ENCODE data around the gene CCRL2.
"Not testable (repeated sequence)": the region's sequence is repeated elsewhere in the genome, so short reads cannot be mapped to it uniquely, and the experiment has no call there.

CCRL2 gene

GRCh38 chr3:46431905-46432304 lies 24.8 kb downstream of the CCRL2 start:
- not testable (repeated sequence) for DNase-seq

GRCh38 chr3:46433118-46433517 lies 26.1 kb downstream of the CCRL2 start:
- not testable (repeated sequence) for DNase-seq

DNA sequence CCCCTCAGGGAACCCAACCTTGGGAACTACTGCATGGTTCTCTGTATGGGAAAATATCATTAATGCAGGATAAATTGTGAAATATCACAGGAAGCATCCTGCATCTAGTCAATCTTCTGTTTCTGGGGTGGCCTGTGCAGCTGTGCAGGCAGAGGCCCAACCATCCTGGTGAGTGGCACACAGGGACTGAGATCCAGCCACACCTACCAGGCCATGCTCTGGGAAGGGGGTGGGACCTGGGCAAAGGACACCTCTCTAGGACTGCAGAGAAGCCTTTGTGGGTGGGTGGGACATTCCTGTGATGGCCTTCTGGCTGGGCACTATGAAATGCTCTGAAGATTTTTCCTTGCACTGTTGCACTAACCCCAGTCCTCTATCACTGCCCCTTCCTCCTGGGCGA lies 26.8 kb downstream of the CCRL2 start:
- no peak for DNase-seq

GRCh38 chr3:46435081-46435726 lies 28.1 kb downstream of the CCRL2 start:
- no peak for DNase-seq

DNA sequence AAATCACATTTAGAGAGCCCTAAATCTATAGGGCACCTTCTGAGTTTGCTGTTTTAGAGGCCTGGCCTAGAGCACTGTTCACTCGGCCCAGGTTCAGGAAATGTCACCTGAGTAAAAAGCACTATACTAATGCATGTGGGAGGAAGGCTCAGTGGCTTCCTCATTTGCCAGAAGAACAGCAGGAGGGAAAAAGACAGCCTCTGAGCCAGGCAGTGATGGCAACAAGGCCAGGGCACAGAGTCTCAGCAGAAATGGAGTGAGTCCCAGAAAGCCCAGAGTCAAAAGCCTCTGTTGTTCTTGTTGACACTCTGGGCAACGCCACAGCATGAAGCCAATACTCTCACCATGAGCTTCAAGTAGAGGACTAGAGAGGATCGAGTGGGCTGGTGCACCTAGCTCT lies 31.8 kb downstream of the CCRL2 start:
- DNase-seq: no peak

GRCh38 chr3:46440531-46441294 lies 33.7 kb downstream of the CCRL2 start:
- peak; percentile 31 for DNase-seq

DNA sequence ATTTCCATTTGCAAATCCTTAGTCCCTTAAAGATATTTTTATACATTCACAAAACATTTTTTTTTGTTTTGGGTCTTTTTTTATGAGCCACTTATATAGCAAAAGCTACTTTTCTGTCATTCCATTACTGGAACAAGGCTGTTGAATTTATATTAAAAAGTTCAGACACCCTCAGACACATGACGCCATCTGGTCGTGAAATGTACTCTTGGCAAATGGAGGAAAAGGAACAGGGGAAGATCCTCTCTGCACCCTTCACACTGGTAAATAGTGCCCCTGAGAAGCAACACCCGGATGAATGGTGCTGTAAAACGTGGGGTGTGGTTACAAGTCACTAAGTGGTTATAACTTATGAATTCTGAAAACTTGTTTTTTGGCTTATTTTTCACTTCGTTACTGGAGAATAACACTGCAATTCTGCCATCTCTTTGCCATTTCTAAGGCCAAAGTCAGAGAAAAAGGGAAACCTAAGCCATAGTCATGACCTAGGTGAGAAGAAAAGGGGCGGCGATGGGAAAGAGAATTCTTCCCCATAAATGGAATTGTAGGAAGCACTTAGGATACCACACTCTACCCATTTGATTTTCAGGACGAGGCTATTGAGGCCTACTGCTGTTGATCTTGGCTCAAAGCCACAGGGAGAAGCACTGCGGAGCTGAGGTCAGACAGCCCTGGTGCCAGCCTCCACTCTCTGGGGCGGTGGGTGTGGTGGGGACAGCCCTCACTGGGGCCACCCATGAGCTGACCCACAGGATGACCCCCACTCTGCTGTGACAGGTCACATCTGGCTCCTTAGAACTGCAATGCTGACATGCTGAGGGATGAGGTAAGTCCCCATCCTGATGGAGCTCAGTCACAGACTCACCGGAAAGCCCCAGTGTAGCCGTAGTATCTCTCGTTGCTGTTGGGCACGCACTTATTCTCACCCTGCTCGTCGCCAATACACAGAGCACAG lies 35.8 kb downstream of the CCRL2 start:
- DNase-seq: peak; percentile 15

- DNase-seq: no peak
Observed at GRCh38 chr3:46447228-46447985, 40.3 kb downstream of the CCRL2 start.

DNA sequence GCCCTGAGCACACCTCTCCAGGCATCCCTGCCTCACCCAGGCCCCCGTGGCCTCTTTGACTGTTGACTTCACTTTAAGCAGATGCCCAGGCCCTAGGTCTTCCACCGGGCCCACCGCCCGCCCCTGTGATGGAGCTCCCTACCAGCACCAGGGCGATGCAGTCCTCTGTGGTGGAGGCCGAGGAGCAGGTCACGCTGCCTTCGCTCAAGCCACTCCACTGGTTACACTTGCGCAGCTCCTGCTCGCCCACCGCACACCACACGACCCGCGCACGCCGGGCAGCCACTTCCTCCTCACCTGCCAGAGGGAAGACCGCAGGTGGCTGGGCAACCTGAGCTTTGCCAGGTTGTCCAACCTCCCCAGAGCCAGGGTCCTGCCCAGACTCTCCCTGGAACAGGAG lies 41.7 kb downstream of the CCRL2 start:
- no peak for DNase-seq

DNA sequence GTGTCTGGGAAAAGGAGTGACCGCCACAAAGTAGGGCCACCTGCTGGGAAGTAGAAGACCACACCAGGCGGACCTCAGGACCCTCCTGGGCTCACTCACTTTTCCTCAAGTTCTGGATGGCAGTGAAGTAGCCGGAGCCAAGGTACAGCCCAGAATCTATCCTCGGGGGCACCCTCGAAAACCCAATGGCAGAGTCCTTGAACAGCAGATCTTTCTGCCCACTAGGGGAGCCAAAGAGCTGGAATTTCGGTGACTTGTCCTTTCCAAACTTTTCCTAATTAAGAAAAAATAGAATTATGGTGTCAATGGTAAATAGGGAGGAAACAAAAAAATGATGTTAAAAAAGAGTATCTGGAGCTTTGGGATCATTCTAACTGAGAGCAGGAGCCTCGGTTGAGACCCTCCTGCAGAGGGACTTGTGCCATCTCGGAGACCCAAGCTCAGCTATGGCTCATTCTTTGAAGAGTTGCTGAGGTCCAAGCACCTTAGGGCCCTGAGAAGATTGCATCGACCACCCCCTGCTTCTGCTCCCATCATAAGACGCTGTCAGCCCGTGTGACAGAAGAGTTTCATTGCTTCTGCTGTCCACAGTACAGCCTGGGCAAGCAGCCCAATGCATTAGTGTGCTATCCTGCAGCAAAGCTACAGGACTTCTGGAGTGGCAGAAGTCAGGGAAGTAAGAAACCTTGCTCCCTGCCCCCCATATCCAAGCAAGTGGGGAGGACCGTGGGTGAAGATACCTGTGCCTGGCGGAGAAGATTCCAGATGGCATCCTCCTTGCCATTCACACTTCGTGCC lies 42.9 kb downstream of the CCRL2 start:
- no peak for DNase-seq

- DNase-seq: no peak
Observed at GRCh38 chr3:46453526-46454208, 46.6 kb downstream of the CCRL2 start.

DNA sequence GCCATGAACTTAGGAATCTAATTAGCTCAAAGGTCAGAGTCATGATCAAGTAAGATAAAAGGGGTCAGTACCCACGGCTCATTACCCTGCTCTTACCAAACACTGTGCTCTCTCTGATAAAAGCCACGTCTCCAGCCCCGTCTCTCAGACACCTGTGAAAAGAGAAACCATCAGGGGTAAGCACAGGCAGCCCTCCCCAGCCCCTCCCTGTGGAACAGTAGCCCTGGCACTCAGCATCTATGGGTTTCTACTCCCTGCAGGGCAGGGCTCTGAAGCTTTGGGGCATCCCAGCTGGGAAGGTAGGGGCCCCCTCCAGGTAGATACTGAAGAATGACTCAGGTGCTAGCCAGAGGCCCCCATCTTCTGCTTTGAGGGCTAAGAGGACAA lies 47.1 kb downstream of the CCRL2 start:
- DNase-seq: no peak

DNA sequence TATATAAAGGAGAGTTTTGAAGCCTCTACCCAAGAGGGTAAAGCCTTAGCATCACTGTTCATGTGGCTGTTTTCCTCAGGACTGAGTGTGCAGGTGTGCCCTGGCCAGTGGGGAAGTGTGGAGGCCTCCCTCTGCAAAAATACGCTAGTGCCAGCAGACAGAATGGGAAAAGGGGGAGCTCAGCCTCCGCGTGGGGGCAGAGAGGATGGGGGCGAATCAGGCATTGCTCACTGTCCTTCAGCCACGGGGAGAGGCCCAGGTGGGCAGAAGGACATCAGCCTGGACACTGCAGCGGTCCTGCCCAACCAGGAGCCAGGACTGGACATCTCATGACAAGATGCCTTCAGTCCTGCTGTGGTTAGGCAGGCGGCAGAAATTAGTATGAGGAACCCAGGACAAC lies 47.5 kb downstream of the CCRL2 start:
- DNase-seq: no peak

GRCh38 chr3:46455231-46456115 lies 48.4 kb downstream of the CCRL2 start:
- no peak for DNase-seq

DNA sequence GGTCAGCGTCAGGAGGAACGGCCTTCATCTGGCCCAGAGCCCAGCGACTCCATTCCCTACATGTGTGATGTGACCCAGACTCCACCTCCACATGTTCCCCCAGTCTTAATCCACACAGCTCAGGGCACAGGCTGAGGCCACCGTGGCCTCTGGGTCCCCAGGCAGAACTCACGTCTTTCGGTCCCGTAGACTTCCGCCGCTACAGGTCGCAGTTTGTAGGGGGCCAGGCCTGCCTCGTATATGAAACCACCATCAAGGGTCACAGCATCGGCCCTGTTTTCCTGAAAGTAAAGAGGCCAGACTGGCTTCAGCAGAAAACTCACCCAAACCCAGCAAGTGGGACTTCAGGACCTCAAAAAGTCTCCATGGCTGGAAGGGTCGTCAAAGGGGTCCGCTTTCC lies 49.1 kb downstream of the CCRL2 start:
- no peak for DNase-seq

All from CD4-positive, alpha-beta T cell treated with Interferon gamma for 1 hour (primary cell).